HepG2 (cell line): ENCODE measurements around the gene ZPR1. TPM values are rescaled to one million over a fixed set of nuclear protein-coding genes. Genes with fewer than 3 reads are reported as not detected.

Experiments
- BHLHE40 ChIP-seq: IDR thresholded peaks from 2 replicates; pipeline ENCODE4 v1.6.1; 2011; ENCODE audit warnings: low read length, improper control_type of control experiment
- EEA1 ChIP-seq: sonication (generic); formaldehyde crosslinking; IDR thresholded peaks from 2 replicates; pipeline ENCODE4 v1.5.1; 2020; ENCODE audit warnings: mild to moderate bottlenecking, missing genetic modification reagents, borderline replicate concordance
- KDM4B ChIP-seq: sonication (generic); formaldehyde crosslinking; IDR thresholded peaks from 2 replicates; pipeline ENCODE4 v1.4.0; 2020; ENCODE audit warnings: missing genetic modification reagents
- MEIS1 ChIP-seq: sonication (generic); formaldehyde crosslinking; IDR thresholded peaks from 2 replicates; pipeline ENCODE4 v1.9.0; 2021; ENCODE audit warnings: mild to moderate bottlenecking, missing genetic modification reagents, moderate library complexity, borderline replicate concordance
- NR3C1 ChIP-seq: sonication (generic); formaldehyde crosslinking; IDR thresholded peaks from 2 replicates; pipeline ENCODE4 v1.4.0; 2020; ENCODE audit warnings: missing genetic modification reagents
- PHF5A ChIP-seq: IDR thresholded peaks from one replicate; pipeline ENCODE4 v1.6.1; 2018; ENCODE audit warnings: low read depth, missing genetic modification reagents; ENCODE audit not compliant: unreplicated experiment
- PLSCR1 ChIP-seq: sonication (generic); formaldehyde crosslinking; IDR thresholded peaks from 2 replicates; pipeline ENCODE4 v1.5.0; 2020; ENCODE audit warnings: missing genetic modification reagents, mild to moderate bottlenecking, borderline replicate concordance
- PRPF4 ChIP-seq: fragments of 200-400 bp; formaldehyde crosslinking; IDR thresholded peaks from 2 replicates; pipeline ENCODE4 v1.6.1; 2016; ENCODE audit warnings: low read length, low read depth; ENCODE audit not compliant: poor library complexity, severe bottlenecking
- SMYD3 ChIP-seq: sonication (generic); formaldehyde crosslinking; IDR thresholded peaks from 2 replicates; pipeline ENCODE4 v1.8.1; 2023; ENCODE audit warnings: mild to moderate bottlenecking, missing genetic modification reagents
- TEAD3 ChIP-seq: optimal IDR thresholded peaks from 2 replicates; pipeline ENCODE3; 2016; ENCODE audit warnings: borderline replicate concordance
- TP53 ChIP-seq: sonication (generic); formaldehyde crosslinking; conservative IDR thresholded peaks from 2 replicates; pipeline ENCODE4 v1.4.0; 2020; ENCODE audit warnings: missing genetic modification reagents
- ZFP37 ChIP-seq: sonication (generic); formaldehyde crosslinking; IDR thresholded peaks from 2 replicates; pipeline ENCODE4 v1.4.0; 2020; ENCODE audit warnings: missing genetic modification reagents, borderline replicate concordance
- ZIK1 ChIP-seq: sonication (generic); formaldehyde crosslinking; IDR thresholded peaks from 2 replicates; pipeline ENCODE4 v1.5.0; 2020; ENCODE audit warnings: mild to moderate bottlenecking, low read depth, missing genetic modification reagents, borderline replicate concordance
- ZNF329 ChIP-seq: sonication (generic); formaldehyde crosslinking; IDR thresholded peaks from 2 replicates; pipeline ENCODE4 v1.9.0; 2021; ENCODE audit warnings: low read depth, mild to moderate bottlenecking, missing genetic modification reagents
- ZNF598 ChIP-seq: sonication (generic); formaldehyde crosslinking; IDR thresholded peaks from 2 replicates; pipeline ENCODE4 v1.5.1; 2020; ENCODE audit warnings: mild to moderate bottlenecking, missing genetic modification reagents, borderline replicate concordance
- ZNF841 ChIP-seq: sonication (generic); formaldehyde crosslinking; IDR thresholded peaks from 2 replicates; pipeline ENCODE4 v1.8.1; 2023; ENCODE audit warnings: missing genetic modification reagents, borderline replicate concordance
- ZZZ3 ChIP-seq: sonication (generic); formaldehyde crosslinking; IDR thresholded peaks from 2 replicates; pipeline ENCODE4 v1.4.0; 2020; ENCODE audit warnings: missing genetic modification reagents, mild to moderate bottlenecking, borderline replicate concordance
- polyA plus RNA-seq, 8 experiments: library from polyadenylated mRNA; depleted of rRNA in 3 of 8; stranded (reverse) in 7 of 8; unstranded in 1 of 8; fragments of >200 nt; fragmentation: Illumina TruSeq in 4 of 8; extraction: Trizol in 4 of 8; gene quantifications; 2 replicates each; pipeline versions ENCODE4 v1.2.1 to v1.2.3, GENCODE V29; 2011 to 2016; ENCODE audit warnings: low read depth in 4 of 8, missing spikeins in 1 of 8, mixed read lengths in 1 of 8; ENCODE audit not compliant: insufficient read depth in 1 of 8
- total RNA-seq, 5 experiments: library from RNA; depleted of rRNA; stranded (reverse); fragments of >200 nt; fragmentation: Illumina TruSeq; extraction: Trizol; gene quantifications; 2 replicates each; pipeline ENCODE4 v1.2.3, GENCODE V29; 2016; ENCODE audit warnings: low read depth in 1 of 5
- TF ChIP-seq, protein P1 (sequence below): sonication (generic); formaldehyde crosslinking; IDR thresholded peaks from 2 replicates; pipeline ENCODE4 v1.4.0; 2020; ENCODE audit warnings: mild to moderate bottlenecking, missing genetic modification reagents
- TF ChIP-seq, protein P2 (sequence below): sonication (generic); formaldehyde crosslinking; IDR thresholded peaks from 2 replicates; pipeline ENCODE4 v1.5.0; 2020; ENCODE audit warnings: missing genetic modification reagents
- TF ChIP-seq, protein P3 (sequence below): sonication (generic); formaldehyde crosslinking; IDR thresholded peaks from 2 replicates; pipeline ENCODE4 v1.4.0; 2020; ENCODE audit warnings: mild to moderate bottlenecking, missing genetic modification reagents

Gene ZPR1
- total and polyA plus RNA-seq, 2 of the 13 experiments (the other 11 are each of a cell fraction or from before 2014, with no cell fraction given): 40.0 to 79.3 TPM

GRCh38 chr11:116833816-116834534 lies 46.2 kb upstream of the ZPR1 start (continued):
- TF ChIP-seq, protein P1, sequence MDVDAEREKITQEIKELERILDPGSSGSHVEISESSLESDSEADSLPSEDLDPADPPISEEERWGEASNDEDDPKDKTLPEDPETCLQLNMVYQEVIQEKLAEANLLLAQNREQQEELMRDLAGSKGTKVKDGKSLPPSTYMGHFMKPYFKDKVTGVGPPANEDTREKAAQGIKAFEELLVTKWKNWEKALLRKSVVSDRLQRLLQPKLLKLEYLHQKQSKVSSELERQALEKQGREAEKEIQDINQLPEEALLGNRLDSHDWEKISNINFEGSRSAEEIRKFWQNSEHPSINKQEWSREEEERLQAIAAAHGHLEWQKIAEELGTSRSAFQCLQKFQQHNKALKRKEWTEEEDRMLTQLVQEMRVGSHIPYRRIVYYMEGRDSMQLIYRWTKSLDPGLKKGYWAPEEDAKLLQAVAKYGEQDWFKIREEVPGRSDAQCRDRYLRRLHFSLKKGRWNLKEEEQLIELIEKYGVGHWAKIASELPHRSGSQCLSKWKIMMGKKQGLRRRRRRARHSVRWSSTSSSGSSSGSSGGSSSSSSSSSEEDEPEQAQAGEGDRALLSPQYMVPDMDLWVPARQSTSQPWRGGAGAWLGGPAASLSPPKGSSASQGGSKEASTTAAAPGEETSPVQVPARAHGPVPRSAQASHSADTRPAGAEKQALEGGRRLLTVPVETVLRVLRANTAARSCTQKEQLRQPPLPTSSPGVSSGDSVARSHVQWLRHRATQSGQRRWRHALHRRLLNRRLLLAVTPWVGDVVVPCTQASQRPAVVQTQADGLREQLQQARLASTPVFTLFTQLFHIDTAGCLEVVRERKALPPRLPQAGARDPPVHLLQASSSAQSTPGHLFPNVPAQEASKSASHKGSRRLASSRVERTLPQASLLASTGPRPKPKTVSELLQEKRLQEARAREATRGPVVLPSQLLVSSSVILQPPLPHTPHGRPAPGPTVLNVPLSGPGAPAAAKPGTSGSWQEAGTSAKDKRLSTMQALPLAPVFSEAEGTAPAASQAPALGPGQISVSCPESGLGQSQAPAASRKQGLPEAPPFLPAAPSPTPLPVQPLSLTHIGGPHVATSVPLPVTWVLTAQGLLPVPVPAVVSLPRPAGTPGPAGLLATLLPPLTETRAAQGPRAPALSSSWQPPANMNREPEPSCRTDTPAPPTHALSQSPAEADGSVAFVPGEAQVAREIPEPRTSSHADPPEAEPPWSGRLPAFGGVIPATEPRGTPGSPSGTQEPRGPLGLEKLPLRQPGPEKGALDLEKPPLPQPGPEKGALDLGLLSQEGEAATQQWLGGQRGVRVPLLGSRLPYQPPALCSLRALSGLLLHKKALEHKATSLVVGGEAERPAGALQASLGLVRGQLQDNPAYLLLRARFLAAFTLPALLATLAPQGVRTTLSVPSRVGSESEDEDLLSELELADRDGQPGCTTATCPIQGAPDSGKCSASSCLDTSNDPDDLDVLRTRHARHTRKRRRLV (CRISPR knock-in tag): no peak
- TF ChIP-seq PLSCR1 (no peak), PHF5A (CRISPR knock-in tag) (no peak), ZZZ3 (CRISPR knock-in tag) (no peak), PRPF4 (no peak), SMYD3 (peak; percentile 77), ZNF841 (peak; percentile 91), TEAD3 (CRISPR knock-in tag) (peak; percentile 30), ZNF329 (CRISPR knock-in tag) (peak; percentile 51; the same call in 1 of the 2 replicates), KDM4B (CRISPR knock-in tag) (peak; percentile 84; the same call in 1 of the 2 replicates), ZFP37 (no peak), NR3C1 (CRISPR knock-in tag) (no peak), ZNF598 (CRISPR knock-in tag) (no peak; the same call in 1 of the 2 replicates), ZIK1 (CRISPR knock-in tag) (0 out of 2 replicates have a peak, but pooled peaks have one; percentile 30), EEA1 (CRISPR knock-in tag) (no peak; the same call in 1 of the 2 replicates), BHLHE40 (peak; percentile 86), MEIS1 (CRISPR knock-in tag) (no peak), TP53 (CRISPR knock-in tag) (no peak)
- TF ChIP-seq, protein P2, sequence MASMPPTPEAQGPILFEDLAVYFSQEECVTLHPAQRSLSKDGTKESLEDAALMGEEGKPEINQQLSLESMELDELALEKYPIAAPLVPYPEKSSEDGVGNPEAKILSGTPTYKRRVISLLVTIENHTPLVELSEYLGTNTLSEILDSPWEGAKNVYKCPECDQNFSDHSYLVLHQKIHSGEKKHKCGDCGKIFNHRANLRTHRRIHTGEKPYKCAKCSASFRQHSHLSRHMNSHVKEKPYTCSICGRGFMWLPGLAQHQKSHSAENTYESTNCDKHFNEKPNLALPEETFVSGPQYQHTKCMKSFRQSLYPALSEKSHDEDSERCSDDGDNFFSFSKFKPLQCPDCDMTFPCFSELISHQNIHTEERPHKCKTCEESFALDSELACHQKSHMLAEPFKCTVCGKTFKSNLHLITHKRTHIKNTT (CRISPR knock-in tag): no peak
- TF ChIP-seq, protein P3, sequence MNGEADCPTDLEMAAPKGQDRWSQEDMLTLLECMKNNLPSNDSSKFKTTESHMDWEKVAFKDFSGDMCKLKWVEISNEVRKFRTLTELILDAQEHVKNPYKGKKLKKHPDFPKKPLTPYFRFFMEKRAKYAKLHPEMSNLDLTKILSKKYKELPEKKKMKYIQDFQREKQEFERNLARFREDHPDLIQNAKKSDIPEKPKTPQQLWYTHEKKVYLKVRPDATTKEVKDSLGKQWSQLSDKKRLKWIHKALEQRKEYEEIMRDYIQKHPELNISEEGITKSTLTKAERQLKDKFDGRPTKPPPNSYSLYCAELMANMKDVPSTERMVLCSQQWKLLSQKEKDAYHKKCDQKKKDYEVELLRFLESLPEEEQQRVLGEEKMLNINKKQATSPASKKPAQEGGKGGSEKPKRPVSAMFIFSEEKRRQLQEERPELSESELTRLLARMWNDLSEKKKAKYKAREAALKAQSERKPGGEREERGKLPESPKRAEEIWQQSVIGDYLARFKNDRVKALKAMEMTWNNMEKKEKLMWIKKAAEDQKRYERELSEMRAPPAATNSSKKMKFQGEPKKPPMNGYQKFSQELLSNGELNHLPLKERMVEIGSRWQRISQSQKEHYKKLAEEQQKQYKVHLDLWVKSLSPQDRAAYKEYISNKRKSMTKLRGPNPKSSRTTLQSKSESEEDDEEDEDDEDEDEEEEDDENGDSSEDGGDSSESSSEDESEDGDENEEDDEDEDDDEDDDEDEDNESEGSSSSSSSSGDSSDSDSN (CRISPR knock-in tag): no peak
